NCI-H774 (cell line): ENCODE measurements around the gene NGF.
"Not testable (repeated sequence)": the region's sequence is repeated elsewhere in the genome, so short reads cannot be mapped to it uniquely, and the experiment has no call there.

Source experiments
- DNase-seq: peaks from one replicate; lab custom pipeline; 2025; lab: John Stamatoyannopoulos, UW

NGF gene

GRCh38 chr1:115337633-115338456 is at the start of gene NGF:
Gene NGF (minus strand): TSS chr1:115338249. CDS start chr1:115286795, 51,454 bp downstream.
- DNase-seq, result peak; percentile 53

GRCh38 chr1:115383455-115383854 is 45.4 kb upstream of the NGF start:
- DNase-seq, result not testable (repeated sequence)

GRCh38 chr1:115379943-115380342 is 41.9 kb upstream of the NGF start:
- DNase-seq, result no peak

- DNase-seq, result no peak
These were observed 39.4 kb upstream of the NGF start for GRCh38 chr1:115377411-115377810.

- DNase-seq, result no peak
These were observed 36.5 kb upstream of the NGF start for GRCh38 chr1:115374598-115374997.

- no peak for DNase-seq
These were observed 35.3 kb upstream of the NGF start for GRCh38 chr1:115373305-115373704.

GRCh38 chr1:115365738-115366137 is 27.7 kb upstream of the NGF start:
- DNase-seq, result no peak

- DNase-seq, result no peak
These were observed 26.7 kb upstream of the NGF start for GRCh38 chr1:115364780-115365155.

- no peak for DNase-seq
These were observed 26.2 kb upstream of the NGF start for GRCh38 chr1:115364046-115364779.

GRCh38 chr1:115363171-115363570 is 25.1 kb upstream of the NGF start:
- no peak for DNase-seq

- not testable (repeated sequence) for DNase-seq
These were observed 22.6 kb upstream of the NGF start for GRCh38 chr1:115360505-115361129.

GRCh38 chr1:115359787-115360452 is 21.9 kb upstream of the NGF start:
- not testable (repeated sequence) for DNase-seq

- no peak for DNase-seq
These were observed 18.3 kb upstream of the NGF start for GRCh38 chr1:115356356-115356755.

GRCh38 chr1:115355069-115355468 is 17.0 kb upstream of the NGF start:
- DNase-seq, result no peak

- DNase-seq, result no peak
These were observed 13.1 kb upstream of the NGF start for GRCh38 chr1:115351143-115351542.

- DNase-seq, result no peak
These were observed 10.6 kb upstream of the NGF start for GRCh38 chr1:115348636-115349035.

- no peak for DNase-seq
These were observed 9.2 kb upstream of the NGF start for GRCh38 chr1:115347282-115347681.

GRCh38 chr1:115343200-115343737 is 5.2 kb upstream of the NGF start:
- DNase-seq, result no peak

GRCh38 chr1:115341948-115342347 is 3.9 kb upstream of the NGF start:
- DNase-seq, result no peak

GRCh38 chr1:115340879-115341278 is 2.8 kb upstream of the NGF start:
- no peak for DNase-seq

- DNase-seq, result no peak
These were observed 390 bp upstream of the NGF start for GRCh38 chr1:115338457-115338820.

GRCh38 chr1:115337276-115337632 is 795 bp downstream of the NGF start:
- no peak for DNase-seq
